HG02571 (cell line): ENCODE results near the gene SLC28A1.
"Not testable (repeated sequence)": the region's sequence is repeated elsewhere in the genome, so short reads cannot be mapped to it uniquely, and the experiment has no call there.

Experiments used
- ATAC-seq: cut with Tn5 transposase; IDR thresholded peaks from one replicate; pipeline ENCODE4 v1.9.1; 2021; ENCODE audit warnings: mild to moderate bottlenecking, moderate library complexity; ENCODE audit not compliant: unreplicated experiment

SLC28A1 gene, protein sequence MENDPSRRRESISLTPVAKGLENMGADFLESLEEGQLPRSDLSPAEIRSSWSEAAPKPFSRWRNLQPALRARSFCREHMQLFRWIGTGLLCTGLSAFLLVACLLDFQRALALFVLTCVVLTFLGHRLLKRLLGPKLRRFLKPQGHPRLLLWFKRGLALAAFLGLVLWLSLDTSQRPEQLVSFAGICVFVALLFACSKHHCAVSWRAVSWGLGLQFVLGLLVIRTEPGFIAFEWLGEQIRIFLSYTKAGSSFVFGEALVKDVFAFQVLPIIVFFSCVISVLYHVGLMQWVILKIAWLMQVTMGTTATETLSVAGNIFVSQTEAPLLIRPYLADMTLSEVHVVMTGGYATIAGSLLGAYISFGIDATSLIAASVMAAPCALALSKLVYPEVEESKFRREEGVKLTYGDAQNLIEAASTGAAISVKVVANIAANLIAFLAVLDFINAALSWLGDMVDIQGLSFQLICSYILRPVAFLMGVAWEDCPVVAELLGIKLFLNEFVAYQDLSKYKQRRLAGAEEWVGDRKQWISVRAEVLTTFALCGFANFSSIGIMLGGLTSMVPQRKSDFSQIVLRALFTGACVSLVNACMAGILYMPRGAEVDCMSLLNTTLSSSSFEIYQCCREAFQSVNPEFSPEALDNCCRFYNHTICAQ

DNA sequence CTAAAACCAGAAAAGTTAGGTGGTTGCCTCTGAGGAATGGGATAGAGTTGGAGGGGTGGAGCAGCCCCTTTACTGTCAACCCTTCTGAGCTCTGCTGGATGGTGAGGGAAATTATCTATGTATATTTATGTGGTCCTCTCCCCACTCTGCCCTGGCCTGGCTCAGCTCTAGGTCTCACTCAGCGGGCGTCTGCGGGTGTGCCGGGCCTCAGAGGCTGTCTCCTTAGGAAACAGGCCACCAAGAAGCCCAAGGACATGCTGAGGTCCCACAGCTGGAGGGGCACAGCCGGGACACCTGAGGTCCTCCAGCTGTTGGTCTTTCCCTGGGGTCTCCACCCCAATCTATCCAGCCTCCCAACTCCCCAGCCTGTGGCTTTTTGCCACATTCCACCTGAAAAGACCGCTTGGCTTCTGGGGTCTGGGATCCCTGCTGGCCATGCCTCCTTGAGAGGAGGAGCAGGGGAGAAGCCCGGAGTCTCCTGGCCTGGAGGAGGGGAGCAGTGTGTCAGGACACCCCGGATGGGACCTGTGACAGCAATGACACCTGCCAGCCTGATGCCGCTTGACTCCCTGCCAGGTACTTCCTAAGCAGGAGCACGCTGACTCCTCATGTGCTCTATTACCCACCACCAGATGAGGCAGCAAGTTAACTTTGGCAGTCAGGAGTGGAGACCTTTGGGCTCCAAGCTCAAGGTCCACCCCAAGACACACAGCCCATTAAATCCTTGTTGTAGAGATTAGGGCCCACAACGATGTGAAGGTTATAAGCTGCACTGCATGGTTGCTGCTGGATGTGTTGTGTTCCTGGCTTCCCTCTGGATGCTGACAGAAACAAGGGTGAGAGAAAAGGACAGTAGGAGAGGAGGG lies at the start of gene SLC28A1:
TSS of gene SLC28A1 (plus strand) at position 747 of the 866 bp plus-strand sequence. CDS start 3,099 bp downstream, outside the sequence.
- ATAC-seq = no peak

DNA sequence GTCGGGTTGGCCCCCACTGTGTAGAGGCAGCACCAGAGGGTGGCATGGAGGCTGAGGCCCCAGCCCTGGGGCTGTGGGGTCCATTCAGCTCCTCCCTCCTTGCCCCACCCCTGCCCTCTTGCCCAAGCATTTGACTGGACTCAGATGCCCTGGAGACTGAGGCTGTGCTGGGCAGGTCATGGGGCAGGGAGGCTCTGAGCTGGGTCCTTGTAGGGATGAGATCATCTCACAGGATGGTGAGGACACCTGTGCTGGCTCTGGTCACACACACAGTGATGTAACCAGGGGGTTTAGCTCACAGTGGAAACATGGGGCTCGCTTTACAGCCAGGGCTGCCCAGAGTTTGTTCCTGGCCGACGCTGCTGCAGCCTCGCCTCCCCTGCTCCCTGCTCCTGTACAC lies 49.5 kb upstream of the SLC28A1 start:
- no peak for ATAC-seq

DNA sequence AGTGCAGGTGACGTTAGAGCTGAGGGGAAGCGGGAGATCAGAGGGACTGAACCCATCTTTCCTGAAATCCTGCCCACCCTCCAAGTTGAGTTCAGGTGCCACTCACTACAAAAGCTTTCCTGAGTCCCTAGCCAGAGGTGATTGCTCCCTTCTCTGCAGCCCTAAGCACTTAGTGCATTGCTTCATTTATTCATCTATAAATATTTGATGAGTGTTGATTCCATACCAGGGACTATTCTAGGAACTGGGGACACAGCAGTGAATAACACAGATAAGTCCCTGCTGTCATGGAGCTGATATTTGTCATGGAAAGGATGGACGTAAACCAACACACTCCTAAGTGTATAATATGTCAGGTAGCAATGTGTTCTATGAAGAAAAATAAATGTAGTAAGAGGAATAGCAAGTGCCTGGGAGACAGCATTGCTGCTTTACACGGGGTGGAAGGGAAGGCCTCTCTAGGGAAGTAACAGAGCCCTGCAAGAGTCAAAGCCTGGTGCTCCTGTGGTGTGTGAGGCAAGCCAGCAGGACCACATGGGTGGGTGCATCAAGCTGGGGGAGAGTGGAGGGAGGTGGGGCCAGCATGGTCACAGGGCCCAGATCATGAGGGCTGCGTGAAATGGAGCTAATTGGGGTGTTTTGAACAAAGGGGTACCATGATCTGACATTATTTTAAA lies 48.7 kb upstream of the SLC28A1 start:
- no peak for ATAC-seq

DNA sequence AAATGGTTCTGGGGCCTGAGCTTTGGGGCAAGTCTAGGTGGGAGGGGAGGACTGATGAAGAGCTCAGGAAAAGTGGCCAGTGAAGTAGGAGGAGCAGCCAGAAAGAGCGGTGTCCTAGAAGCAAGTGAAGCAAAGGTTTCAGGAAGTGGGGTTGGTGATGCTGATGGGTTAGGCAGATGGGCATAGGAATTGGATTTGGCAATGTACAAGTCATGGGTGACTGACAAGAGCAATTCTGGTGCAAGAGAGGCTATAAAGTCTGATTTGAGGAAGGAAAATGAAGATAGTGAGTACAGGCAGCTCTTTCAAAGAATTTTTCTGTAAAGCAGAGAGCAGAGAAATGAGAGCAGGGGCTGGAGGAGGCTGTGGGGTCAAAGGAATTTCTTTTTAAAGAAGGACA lies 47.6 kb upstream of the SLC28A1 start:
- no peak for ATAC-seq

DNA sequence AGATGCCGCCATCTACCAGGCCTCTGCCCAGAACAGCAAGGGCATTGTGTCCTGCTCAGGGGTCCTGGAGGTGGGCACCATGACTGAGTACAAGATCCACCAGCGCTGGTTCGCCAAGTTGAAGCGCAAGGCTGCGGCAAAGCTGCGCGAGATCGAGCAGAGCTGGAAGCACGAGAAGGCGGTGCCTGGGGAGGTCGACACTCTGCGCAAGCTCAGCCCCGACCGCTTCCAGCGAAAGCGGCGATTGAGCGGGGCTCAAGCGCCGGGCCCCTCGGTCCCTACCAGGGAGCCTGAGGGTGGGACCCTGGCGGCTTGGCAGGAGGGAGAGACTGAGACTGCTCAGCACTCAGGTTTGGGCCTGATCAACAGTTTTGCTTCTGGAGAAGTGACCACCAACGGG lies 44.7 kb upstream of the SLC28A1 start:
- ATAC-seq = no peak

DNA sequence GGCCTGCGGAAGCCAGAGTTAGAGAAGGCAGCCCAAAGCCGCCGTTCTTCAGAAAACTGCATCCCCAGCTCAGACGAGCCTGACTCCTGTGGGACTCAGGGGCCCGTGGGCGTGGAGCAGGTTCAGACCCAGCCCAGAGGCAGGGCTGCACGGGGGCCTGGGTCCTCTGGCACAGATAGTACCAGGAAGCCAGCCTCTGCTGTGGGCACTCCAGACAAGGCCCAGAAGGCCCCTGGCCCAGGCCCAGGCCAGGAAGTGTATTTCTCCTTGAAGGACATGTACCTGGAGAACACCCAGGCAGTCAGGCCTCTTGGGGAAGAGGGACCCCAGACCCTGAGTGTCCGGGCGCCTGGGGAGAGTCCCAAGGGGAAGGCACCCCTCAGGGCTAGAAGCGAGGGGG lies 44.2 kb upstream of the SLC28A1 start:
- no peak for ATAC-seq

DNA sequence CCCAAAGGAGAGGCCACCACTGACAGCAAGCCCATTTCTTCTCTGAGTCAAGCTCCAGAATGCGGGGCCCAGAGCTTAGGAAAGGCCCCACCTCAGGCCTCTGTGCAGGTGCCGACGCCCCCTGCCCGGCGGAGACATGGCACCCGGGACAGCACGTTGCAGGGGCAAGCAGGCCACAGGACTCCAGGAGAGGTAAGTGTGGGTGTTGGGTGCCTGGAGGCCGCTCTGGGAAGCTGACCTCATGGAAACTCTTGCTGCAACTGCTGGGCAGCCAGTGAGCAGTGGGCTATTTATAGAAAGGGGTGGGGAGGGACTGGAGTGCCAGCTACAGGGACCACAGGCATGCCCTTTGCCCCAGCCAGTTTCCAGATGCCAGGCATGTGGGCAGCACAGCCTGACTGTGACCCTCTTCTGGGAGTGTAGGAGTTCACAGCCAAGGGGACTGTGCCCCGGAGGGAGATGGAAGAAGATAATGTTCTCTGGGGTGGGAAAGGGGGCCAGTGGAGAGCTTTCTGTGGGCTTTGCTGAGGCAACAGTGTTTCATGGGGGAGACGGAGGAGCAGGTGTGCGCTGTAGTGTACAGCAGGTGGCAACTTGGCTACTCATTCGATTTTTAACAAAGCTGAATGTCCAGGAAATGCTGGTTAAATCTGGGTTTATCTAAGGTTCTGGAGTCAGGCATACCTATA lies 43.6 kb upstream of the SLC28A1 start:
- ATAC-seq = no peak

DNA sequence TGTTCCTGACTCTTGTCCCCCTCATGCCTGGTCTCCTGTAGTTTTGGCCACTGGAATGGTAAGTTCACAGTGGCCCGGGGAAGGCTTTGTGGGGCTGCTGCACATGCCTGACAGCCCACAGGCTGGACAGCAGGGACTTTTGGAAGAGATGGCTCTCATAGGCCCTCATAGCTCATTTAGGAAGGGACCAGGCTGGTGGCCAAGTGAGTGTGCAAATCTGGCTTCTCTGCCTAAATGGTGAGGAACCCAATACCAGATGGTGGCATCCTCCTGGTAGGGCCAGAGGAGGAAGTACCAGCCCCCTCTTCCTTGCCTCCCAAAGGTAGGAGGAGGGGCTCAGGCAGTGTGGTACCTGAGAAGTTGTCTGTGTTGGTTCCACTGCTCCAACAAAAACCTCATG lies 41.7 kb upstream of the SLC28A1 start:
- ATAC-seq = no peak

DNA sequence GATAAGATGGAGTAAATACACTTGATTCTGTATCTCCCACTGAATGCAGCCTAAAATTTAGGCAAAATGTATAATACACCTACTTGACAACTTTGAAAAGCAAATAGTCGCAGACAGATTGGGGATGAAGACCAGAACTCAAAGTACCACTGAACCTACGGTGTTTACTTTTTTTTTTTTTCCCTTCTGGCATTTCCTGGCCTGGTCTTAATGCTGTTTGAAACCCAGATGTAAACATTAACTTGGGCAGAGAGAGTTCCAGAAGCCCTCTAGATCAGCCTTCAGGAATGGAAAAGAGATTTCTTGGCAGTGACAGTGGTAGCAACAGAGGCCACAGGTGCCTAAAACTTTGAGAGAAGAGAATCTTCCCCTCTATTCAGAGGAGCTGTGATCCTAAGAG lies 39.5 kb upstream of the SLC28A1 start:
- no peak for ATAC-seq

DNA sequence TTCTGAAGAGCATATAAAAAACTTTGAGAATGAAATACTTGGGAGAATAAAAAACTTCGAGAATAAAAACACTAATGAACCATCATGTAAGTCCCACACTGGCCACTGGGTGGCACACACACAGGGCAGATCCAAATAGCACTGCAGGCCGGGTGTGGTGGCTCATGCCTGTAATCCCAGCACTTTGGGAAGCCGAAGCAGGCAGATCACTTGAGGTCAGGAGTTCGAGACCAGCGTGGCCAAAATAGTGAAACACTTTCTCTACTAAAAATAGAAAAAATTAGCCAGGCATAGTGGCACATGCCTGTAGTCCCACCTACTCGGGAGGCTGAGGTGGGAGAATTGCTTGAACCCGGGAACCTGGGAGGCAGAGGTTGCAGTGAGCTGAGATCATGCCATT lies 38.8 kb upstream of the SLC28A1 start:
- not testable (repeated sequence) for ATAC-seq

DNA sequence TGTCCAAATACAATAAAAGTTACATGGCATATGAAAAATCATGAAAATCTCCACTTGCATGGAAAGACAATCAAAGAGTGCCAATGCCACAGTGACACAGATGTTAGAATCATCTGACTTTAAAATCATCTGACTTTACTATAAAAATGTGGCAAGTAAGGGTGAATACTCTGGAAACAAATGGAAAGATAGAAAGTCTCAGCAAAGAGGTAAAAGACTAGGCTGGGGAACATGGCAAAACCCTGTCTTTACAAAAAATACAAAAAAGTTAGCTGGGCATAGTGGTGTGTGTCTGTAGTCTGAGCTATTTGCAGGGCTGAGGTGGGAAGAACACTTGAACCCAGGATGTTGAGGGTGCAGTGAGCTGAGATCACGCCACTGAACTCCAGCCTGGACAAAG lies 38.2 kb upstream of the SLC28A1 start:
- ATAC-seq = no peak

DNA sequence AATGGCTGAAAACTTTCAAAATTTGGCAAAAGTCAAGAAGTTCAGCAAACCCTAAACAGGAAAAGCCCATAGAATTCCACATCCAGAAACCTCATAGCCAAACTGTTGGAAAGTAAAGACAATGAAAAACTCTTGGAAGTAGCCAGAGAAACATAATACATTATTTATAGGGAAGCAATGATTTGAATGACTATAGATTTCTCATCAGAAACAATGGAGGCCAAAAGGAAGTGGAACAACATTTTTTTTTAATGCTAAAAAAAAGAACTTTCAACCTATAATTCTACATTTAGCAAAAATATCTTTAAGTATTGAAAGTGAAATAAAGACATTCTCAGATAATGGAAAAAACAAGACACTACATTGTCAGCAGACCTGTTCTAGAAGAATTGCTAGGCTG lies 37.1 kb upstream of the SLC28A1 start:
- ATAC-seq = no peak

DNA sequence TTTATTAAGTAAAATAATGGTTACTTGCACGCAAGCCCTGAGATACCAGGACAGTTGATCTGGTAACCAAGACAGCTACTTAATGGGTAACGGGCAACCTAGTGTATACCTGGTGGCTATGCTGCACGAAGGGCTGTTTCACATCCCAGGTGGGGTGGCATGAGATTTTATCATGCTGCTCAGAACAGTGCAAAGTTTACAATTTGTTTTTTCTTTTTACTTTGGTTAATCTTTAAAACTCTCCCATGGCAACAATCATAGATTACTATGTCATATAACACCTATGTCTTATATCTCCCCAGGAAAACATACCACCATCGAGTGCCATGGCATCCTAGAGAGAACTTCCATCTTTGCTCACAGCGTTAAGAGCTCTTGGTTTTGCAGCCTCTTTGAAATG lies 32.2 kb upstream of the SLC28A1 start:
- no peak for ATAC-seq

DNA sequence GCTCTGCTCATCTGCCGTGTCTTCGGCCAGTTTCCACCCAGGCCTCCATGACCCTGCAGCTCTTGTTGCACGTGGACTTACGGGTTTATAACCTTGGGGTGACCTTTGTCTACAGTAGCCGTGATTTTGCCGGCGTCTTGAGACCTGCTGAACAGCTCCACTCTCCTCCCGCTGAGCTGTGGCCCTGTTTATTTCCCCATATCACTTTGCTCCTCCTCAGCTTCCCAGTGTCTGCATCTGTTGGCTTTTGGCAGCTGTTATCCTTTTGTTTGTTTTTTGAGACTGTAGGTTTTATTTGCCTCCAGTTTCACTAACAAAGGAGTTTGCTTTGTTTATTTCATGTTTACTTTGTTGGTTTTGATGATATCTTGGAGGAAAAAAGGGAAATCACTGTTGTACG lies 29.3 kb upstream of the SLC28A1 start:
- no peak for ATAC-seq

DNA sequence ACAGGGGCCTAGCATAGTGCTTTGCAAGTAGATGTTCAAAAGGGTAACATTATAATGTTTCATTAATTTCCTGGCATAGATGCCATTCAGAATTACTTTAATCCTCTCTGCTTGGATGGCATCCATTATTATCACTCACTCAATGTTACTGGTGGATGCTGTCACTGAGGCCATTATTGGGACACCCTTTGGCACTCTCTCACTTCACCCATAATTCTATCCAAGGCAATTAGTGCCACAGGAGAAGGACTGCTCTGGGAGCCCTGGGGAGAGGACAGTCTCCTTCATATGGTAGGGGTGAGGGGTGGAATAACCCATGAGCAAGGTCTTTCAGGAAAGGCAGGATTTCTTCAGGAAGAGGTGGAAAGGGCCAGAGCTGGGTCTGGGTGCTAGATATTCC lies 28.7 kb upstream of the SLC28A1 start:
- ATAC-seq = no peak

DNA sequence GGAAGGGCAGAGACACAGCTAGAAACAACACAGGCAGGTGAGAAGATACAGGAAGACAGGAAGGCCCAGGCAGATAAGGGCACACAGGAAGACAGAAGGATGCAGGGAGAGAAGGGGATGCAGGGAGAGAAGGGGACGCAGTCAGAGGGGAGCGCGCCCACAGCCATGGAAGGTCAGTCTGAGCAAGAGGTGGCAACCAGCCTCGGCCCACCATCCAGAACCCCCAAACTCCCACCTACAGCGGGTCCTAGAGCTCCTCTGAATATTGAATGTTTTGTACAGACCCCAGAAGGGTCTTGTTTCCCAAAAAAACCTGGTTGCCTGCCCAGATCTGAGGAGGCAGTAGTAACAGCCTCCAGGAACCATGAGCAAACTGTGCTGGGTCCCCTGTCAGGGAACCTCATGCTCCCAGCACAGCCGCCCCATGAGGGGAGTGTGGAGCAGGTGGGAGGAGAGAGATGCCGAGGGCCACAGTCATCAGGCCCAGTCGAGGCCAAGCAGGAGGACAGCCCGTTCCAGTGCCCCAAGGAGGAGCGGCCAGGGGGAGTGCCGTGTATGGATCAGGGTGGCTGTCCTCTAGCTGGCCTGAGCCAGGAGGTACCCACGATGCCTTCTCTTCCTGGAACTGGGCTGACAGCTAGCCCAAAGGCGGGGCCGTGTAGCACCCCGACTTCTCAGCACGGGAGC lies 27.6 kb upstream of the SLC28A1 start:
- no peak for ATAC-seq

DNA sequence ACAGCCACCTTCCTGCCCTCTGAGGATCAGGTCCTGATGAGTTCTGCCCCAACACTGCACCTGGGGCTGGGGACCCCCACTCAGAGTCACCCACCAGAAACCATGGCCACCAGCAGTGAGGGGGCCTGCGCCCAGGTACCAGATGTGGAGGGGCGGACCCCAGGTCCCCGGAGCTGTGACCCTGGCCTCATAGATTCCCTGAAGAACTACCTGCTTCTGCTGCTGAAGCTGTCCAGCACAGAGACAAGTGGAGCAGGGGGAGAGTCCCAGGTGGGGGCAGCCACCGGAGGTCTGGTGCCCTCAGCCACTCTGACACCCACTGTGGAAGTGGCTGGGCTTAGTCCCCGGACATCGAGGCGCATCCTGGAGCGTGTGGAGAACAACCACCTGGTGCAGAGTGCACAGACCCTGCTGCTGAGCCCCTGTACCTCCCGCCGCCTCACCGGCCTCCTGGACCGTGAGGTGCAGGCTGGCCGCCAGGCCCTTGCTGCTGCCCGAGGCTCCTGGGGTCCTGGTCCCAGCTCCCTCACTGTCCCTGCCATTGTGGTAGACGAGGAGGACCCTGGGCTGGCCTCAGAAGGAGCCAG lies 27.0 kb upstream of the SLC28A1 start:
- ATAC-seq = no peak

DNA sequence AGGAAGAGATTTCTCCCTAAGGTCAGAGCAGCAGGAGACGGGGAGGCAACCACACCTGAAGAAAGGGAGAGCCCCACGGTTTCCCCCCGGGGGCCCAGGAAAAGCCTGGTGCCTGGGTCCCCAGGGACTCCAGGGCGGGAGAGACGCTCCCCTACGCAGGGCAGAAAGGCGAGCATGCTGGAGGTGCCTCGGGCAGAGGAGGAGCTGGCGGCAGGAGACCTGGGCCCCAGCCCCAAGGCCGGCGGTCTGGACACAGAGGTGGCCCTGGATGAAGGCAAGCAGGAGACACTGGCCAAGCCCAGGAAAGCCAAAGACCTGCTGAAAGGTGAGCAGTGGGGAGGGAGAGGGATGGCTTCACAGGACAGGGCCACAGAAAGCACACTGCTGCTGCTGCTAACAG lies 26.2 kb upstream of the SLC28A1 start:
- ATAC-seq = no peak

DNA sequence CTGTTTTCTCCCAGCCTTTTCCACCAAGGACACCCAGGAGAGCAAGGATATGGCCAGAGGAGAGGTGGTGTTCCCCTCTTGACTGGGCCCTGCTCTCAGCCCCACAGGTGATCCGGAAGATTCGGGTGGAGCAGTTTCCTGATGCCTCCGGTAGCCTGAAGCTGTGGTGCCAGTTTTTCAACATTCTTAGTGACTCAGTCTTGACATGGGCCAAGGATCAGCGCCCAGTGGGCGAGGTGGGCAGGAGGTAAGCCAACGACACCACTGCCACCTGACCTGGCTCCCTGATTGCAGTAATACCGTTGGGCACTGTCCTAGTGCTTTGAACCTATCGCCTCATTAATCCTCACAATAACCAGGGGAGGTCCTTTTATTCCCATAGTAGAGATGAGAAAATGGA lies 25.3 kb upstream of the SLC28A1 start:
- no peak for ATAC-seq

DNA sequence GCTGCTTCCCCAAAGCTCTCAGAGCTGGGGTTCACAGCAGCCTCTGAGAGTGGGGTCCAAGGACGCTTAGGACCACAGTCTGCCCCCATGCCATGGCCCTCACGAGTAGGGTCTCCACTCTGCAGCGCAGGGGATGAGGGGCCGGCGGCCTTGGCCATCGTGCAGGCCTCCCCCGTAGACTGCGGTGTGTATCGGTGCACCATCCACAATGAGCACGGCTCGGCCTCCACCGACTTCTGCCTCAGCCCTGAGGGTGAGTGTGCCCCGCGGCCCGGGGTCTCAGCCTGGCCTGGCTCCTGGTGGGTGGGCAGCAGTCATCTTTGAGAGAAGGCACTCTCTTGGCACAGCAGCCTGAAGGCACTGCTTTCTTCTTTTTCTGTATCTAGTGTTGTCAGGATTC lies 24.8 kb upstream of the SLC28A1 start:
- no peak for ATAC-seq
